Erythroblast (primary cell): ENCODE measurements around the gene PPARG.

Experiments
- GATA1 ChIP-seq: IDR thresholded peaks from 2 replicates; pipeline ENCODE4 v1.6.1; 2011; ENCODE audit warnings: low read depth, mild to moderate bottlenecking, control low read depth, low read length, moderate library complexity
- POLR2A ChIP-seq: IDR thresholded peaks from 2 replicates; pipeline ENCODE4 v1.6.1; 2011; ENCODE audit warnings: mild to moderate bottlenecking, low read length

- no peak for TF ChIP-seq POLR2A
- TF ChIP-seq GATA1, result no peak
These were observed 29.0 kb downstream of the PPARG start for GRCh38 chr3:12317914-12318313.
